Duodenal mucosa (tissue), 2 donors: ENCODE measurements around the gene ZBTB8A.
"Not testable (repeated sequence)": the region's sequence is repeated elsewhere in the genome, so short reads cannot be mapped to it uniquely, and the experiment has no call there.

Source experiments
- H3K27ac ChIP-seq: one replicate; pipeline ENCODE4 v1.7.0; 2013; ENCODE audit warnings: low read depth, low read length
- H3K27me3 ChIP-seq, 2 donors: one replicate each; pipeline ENCODE4 v1.7.0; 2013; ENCODE audit warnings: low read length in 2 of 2, control low read depth in 1 of 2; ENCODE audit not compliant: insufficient read depth in 2 of 2, control insufficient read depth in 1 of 2
- H3K36me3 ChIP-seq, 2 donors: one replicate each; pipeline ENCODE4 v1.7.0; 2013; ENCODE audit warnings: low read length in 2 of 2, control low read depth in 1 of 2; ENCODE audit not compliant: insufficient read depth in 2 of 2, control insufficient read depth in 1 of 2
- H3K4me1 ChIP-seq, 2 donors: one replicate each; pipeline ENCODE4 v1.7.0; 2013; ENCODE audit warnings: low read length in 2 of 2, control low read depth in 1 of 2; ENCODE audit not compliant: insufficient read depth in 2 of 2, control insufficient read depth in 1 of 2
- H3K4me3 ChIP-seq, 2 donors: one replicate each; pipeline ENCODE4 v1.7.0; 2013; ENCODE audit warnings: low read length in 2 of 2, low read depth in 1 of 2
- H3K9ac ChIP-seq, 2 donors: one replicate each; pipeline ENCODE4 v1.7.0; 2013; ENCODE audit warnings: low read length in 2 of 2, low read depth in 1 of 2
- H3K9me3 ChIP-seq, 2 donors: one replicate each; pipeline ENCODE4 v1.7.0; 2013; ENCODE audit warnings: low read length in 2 of 2, control low read depth in 1 of 2; ENCODE audit not compliant: control insufficient read depth in 1 of 2

The ZBTB8A gene

GRCh38 chr1:32533792-32534327, 5.4 kb upstream of the ZBTB8A start:
- no peaks in the 10 kb centered on the region for H3K36me3 ChIP-seq
- H3K27ac ChIP-seq = no peak overlapping the region
- no peak overlapping the region for H3K9ac ChIP-seq
- H3K4me1 ChIP-seq = peaks cover 0 to under 1% of the 10 kb centered on the region in 2 donors
- H3K4me3 ChIP-seq = no peak overlapping the region
- no peaks in the 10 kb centered on the region for H3K27me3 ChIP-seq
- no peaks in the 10 kb centered on the region for H3K9me3 ChIP-seq

- Histone ChIP-seq H3K27ac (no peak overlapping the region), H3K27me3 (no peaks in the 10 kb centered on the region), H3K36me3 (no peaks in the 10 kb centered on the region), H3K9ac (no peak overlapping the region), H3K4me3 (no peak overlapping the region), H3K4me1 (peaks cover 9 to 13% of the 10 kb centered on the region in 2 donors), H3K9me3 (no peaks in the 10 kb centered on the region)
Observed at GRCh38 chr1:32536117-32536516, 3.1 kb upstream of the ZBTB8A start.

GRCh38 chr1:32536764-32537163, 2.5 kb upstream of the ZBTB8A start:
- Histone ChIP-seq H3K4me3 (no peak overlapping the region), H3K27me3 (no peaks in the 10 kb centered on the region), H3K36me3 (no peaks in the 10 kb centered on the region), H3K9me3 (no peaks in the 10 kb centered on the region), H3K27ac (no peak overlapping the region), H3K9ac (no peak overlapping the region), H3K4me1 (peaks cover 9 to 16% of the 10 kb centered on the region in 2 donors)

- peak overlapping the region; percentile 54 for H3K27ac ChIP-seq
- peaks cover 9 to 16% of the 10 kb centered on the region in 2 donors for H3K4me1 ChIP-seq
- peak overlapping the region; percentile 60 to 64 for H3K9ac ChIP-seq
- peak overlapping the region; percentile 78 to 87 for H3K4me3 ChIP-seq
- H3K36me3 ChIP-seq = no peaks in the 10 kb centered on the region
- H3K27me3 ChIP-seq = no peaks in the 10 kb centered on the region
- no peaks in the 10 kb centered on the region for H3K9me3 ChIP-seq
Observed at GRCh38 chr1:32539584-32540571, 651 bp downstream of the ZBTB8A start.

- H3K9ac ChIP-seq = peak overlapping the region; percentile 44 to 60
- H3K4me3 ChIP-seq = peak overlapping the region; percentile 72 to 87
- H3K4me1 ChIP-seq = peaks cover 9 to 16% of the 10 kb centered on the region in 2 donors
- no peaks in the 10 kb centered on the region for H3K36me3 ChIP-seq
- no peak overlapping the region for H3K27ac ChIP-seq
- no peaks in the 10 kb centered on the region for H3K27me3 ChIP-seq
- H3K9me3 ChIP-seq = no peaks in the 10 kb centered on the region
Observed at GRCh38 chr1:32540605-32541004, 1.4 kb downstream of the ZBTB8A start.

GRCh38 chr1:32541064-32541566, 1.9 kb downstream of the ZBTB8A start:
- no peak overlapping the region for H3K9ac ChIP-seq
- no peaks in the 10 kb centered on the region for H3K36me3 ChIP-seq
- no peaks in the 10 kb centered on the region for H3K9me3 ChIP-seq
- H3K4me3 ChIP-seq = no peak overlapping the region
- H3K4me1 ChIP-seq = peaks cover 9 to 16% of the 10 kb centered on the region in 2 donors
- H3K27ac ChIP-seq = no peak overlapping the region
- no peaks in the 10 kb centered on the region for H3K27me3 ChIP-seq

GRCh38 chr1:32546611-32547010, 7.4 kb downstream of the ZBTB8A start:
- Histone ChIP-seq H3K9ac (no peak overlapping the region), H3K9me3 (no peaks in the 10 kb centered on the region), H3K27ac (no peak overlapping the region), H3K4me3 (no peak overlapping the region), H3K27me3 (no peaks in the 10 kb centered on the region), H3K4me1 (no peaks in the 10 kb centered on the region), H3K36me3 (no peaks in the 10 kb centered on the region)

GRCh38 chr1:32549616-32550015, 10.4 kb downstream of the ZBTB8A start:
- no peaks in the 10 kb centered on the region for H3K9me3 ChIP-seq
- no peak overlapping the region for H3K9ac ChIP-seq
- H3K4me3 ChIP-seq = no peak overlapping the region
- no peak overlapping the region for H3K27ac ChIP-seq
- no peaks in the 10 kb centered on the region for H3K4me1 ChIP-seq
- no peaks in the 10 kb centered on the region for H3K36me3 ChIP-seq
- no peaks in the 10 kb centered on the region for H3K27me3 ChIP-seq

- Histone ChIP-seq H3K9ac (no peak overlapping the region), H3K4me1 (no peaks in the 10 kb centered on the region), H3K27me3 (no peaks in the 10 kb centered on the region), H3K9me3 (no peaks in the 10 kb centered on the region), H3K27ac (no peak overlapping the region), H3K4me3 (no peak overlapping the region), H3K36me3 (peaks cover 6 to 9% of the 10 kb centered on the region in 2 donors)
Observed at GRCh38 chr1:32554288-32554687, 15.1 kb downstream of the ZBTB8A start.

- H3K36me3 ChIP-seq = peaks cover 10 to 16% of the 10 kb centered on the region in 2 donors
- not testable (repeated sequence) for H3K9me3 ChIP-seq, H3K27ac ChIP-seq, H3K27me3 ChIP-seq, H3K9ac ChIP-seq, H3K4me3 ChIP-seq, H3K4me1 ChIP-seq
Observed at GRCh38 chr1:32557035-32557434, 17.8 kb downstream of the ZBTB8A start.
